GM12801 (cell line): ENCODE data around the gene RAB3IL1.

ENCODE experiments used
- CTCF ChIP-seq: IDR thresholded peaks from one replicate; pipeline ENCODE4 v1.5.1; 2011; ENCODE audit warnings: control low read depth; ENCODE audit not compliant: insufficient read length; ENCODE audit errors: extremely low read depth

RAB3IL1 gene

GRCh38 chr11:61896665-61897386 lies 20.5 kb downstream of the RAB3IL1 start:
- TF ChIP-seq CTCF = no peak

GRCh38 chr11:61895718-61896059 lies 21.7 kb downstream of the RAB3IL1 start:
- no peak for TF ChIP-seq CTCF

- no peak for TF ChIP-seq CTCF
Measured at GRCh38 chr11:61895046-61895717, 22.2 kb downstream of the RAB3IL1 start.

- TF ChIP-seq CTCF = no peak
Measured at GRCh38 chr11:61893981-61894380, 23.4 kb downstream of the RAB3IL1 start.

GRCh38 chr11:61892085-61892370 lies 25.3 kb downstream of the RAB3IL1 start:
- no peak for TF ChIP-seq CTCF

GRCh38 chr11:61891331-61892084 lies 25.9 kb downstream of the RAB3IL1 start, which contains the start of gene FADS3:
Gene FADS3 (minus strand): TSS chr11:61891545. CDS start chr11:61891381, 164 bp downstream.
- no peak for TF ChIP-seq CTCF

GRCh38 chr11:61890529-61891330 lies 26.6 kb downstream of the RAB3IL1 start:
- no peak for TF ChIP-seq CTCF
